Putamen (tissue), 1 donor: Measurements from ENCODE around the gene ICAM3.
"Not testable (repeated sequence)": the region's sequence is repeated elsewhere in the genome, so short reads cannot be mapped to it uniquely, and the experiment has no call there.

Source experiments
- DNase-seq: peaks from one replicate; pipeline ENCODE4 v3.0.0-alpha.2; 2016; ENCODE audit warnings: low spot score

The ICAM3 gene

DNA sequence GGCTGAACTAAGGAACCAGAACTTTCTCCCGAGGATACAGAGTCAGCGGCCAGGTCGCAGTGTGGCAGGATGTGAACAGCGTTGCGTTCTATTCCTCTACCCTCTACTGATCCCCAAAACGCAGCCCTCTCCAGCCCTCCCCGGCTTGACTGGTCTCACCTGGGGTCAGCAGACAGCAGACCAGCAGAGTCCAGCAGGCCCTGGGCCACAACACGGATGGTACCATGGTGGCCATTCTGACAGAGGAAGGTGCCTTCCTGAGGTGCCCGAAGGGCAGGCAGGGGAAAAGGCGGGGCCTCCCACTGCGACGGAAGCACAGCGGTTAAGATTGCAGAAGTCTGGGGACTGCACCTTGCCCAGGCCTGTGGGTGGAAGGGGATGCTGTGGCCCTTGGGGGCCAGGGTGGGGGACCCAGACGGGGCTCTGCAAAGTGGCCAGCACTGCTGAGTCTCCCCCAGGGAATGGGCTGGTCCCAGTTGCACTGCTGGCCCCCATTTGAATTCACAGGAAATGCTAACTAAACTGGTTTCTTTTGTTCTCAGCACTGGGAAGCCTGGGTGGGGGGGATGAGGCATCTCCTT lies at the start of gene ICAM3:
Gene ICAM3, minus strand, starts transcription at position 245 of the 581 bp plus-strand sequence. Its CDS starts 10 bp downstream, at position 235.
- DNase-seq, result no peak

DNA sequence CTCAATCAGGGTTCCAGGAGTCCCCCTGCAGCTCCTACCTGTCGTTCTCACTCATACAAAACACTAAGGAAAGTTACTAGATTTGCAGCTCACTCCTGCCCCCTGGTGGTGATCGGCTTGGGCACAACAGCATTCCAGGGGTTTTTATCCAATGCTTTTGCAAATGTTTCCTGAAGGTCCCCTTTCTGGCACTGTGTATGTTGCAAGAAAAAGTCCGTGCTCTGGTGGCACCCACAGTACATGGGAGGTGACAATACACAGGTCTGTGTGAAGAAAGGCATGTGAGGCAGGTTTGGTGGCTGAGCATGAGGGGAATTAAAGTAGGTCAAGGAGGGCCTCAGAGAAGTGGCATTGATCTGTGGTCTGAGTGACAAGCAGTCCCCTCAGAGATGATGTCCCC lies 49.5 kb upstream of the ICAM3 start:
- peak; percentile 78 for DNase-seq

DNA sequence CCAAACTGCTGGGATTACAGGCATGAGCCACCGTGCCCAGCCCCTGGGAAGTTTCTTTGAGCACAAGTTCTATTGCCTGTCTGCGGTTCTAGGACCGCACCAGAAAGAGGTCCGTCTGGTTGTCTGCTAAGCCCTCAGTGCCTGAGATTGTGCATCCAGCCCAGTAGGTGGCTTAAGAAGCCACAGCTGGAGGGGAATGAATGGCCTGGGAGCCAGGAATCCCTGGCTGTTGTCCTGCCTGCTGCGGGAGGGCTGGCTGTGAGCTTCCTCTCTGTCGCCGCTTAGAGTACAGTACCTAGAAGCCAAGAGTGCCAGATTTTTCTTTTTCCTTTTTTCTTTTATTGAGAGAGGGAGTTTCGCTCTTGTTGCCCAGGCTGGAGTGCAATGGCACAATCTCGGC lies 45.2 kb upstream of the ICAM3 start:
- no peak for DNase-seq

GRCh38 chr19:10383223-10383499 lies 43.7 kb upstream of the ICAM3 start:
- DNase-seq, result not testable (repeated sequence)

- peak; percentile 98 for DNase-seq
These were observed 41.1 kb upstream of the ICAM3 start, which contains the start of gene TYK2 for GRCh38 chr19:10380313-10381102. Gene TYK2, minus strand, starts transcription at chr19:10380572. Its CDS starts 2,166 bp downstream, at chr19:10378406.

DNA sequence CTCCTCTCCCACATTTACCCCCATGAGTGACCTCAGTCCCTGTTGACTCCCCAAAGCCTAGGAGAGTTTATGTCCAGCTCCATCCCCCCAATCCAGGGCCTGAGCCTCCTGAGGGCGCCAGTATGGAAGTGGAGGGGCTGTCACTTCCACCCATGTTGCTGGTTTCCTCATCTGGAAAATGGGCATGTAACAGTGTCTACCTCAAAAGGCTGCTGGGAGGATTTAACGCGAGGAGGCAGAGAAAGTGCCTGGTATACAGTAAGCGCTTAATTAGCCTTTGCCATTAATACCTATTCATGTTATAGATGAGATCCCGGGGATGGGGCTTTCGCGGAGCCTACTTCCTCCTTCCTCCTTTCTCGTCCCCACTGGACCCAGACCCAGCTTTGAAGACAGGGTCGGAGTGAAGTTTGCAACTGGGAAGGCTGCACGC lies 40.5 kb upstream of the ICAM3 start:
- peak; percentile 28 for DNase-seq

- no peak for DNase-seq
These were observed 38.7 kb upstream of the ICAM3 start for GRCh38 chr19:10378124-10378523.

GRCh38 chr19:10377140-10377640 lies 37.8 kb upstream of the ICAM3 start:
- not testable (repeated sequence) for DNase-seq

GRCh38 chr19:10374931-10375330 lies 35.5 kb upstream of the ICAM3 start:
- no peak for DNase-seq

GRCh38 chr19:10372690-10373089 lies 33.3 kb upstream of the ICAM3 start:
- no peak for DNase-seq

GRCh38 chr19:10368101-10368803 lies 28.8 kb upstream of the ICAM3 start:
- no peak for DNase-seq

DNA sequence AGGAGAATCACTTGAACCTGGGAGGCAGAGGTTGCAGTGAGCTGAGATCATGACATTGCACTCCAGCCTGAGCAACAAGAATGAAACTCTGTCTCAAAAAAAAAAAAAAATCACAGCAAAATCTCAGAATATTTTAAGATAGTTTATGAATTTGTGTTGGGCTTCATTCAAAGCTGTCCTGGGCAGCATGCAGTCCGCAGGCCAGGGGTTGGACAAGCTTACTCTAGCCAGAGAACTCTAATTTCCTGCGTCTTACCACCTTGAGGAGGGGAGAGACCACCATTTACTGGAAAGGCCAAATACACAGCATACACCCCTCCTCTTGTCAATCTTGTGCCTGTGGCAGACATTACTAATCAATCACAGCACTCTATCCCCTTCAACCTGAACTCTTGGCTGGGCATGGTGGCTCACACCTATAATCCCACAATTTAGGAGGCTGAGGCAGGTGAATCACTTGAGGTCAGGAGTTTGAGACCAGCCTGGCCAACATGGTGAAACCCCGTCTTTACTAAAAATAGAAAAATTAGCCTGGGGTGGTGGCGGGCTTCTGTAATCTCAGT lies 27.6 kb upstream of the ICAM3 start:
- DNase-seq, result not testable (repeated sequence)

DNA sequence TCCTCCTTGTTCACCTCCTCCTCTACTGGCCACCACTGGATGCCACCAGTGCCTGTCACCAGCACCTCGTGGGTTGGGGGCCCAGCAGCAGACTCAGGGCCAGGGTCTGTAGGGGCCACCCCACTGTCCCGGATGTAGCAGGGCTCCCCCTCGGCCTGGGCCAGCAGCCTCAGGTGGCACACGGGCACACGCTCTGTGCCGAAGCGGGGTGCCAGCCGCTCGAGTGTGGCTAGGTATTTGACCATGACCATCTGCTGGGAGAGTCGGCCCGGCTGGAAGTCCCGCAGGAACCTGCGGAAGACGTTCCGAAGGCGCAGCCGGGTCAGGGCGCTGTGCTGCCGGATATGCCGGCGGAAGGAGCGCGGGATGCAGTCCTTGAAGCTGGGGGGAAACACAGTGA lies 26.1 kb upstream of the ICAM3 start:
- DNase-seq, result no peak

GRCh38 chr19:10364644-10365043 lies 25.2 kb upstream of the ICAM3 start:
- DNase-seq, result no peak

GRCh38 chr19:10363789-10364281 lies 24.4 kb upstream of the ICAM3 start:
- no peak for DNase-seq

DNA sequence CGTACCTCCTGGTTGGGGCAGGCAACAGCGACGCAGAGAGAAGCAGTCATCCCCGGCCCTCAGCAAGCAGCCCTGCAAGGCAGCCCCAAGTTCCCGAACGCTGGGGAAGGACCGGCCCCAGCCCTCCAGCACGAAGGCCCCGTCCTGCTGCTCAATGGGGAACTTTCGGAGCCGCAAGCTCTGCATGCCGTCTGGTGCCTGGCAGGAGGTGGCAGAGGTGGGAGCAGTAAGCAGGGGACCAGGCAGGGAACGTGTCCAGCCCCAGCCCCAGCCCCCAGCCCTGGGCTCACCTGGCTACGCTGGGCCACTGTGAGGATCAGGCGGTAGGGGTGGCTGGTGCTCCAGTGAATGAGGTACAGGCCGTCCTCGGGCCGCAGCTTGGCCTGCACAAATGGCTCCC lies 22.8 kb upstream of the ICAM3 start:
- no peak for DNase-seq

GRCh38 chr19:10361569-10362011 lies 22.2 kb upstream of the ICAM3 start:
- DNase-seq, result no peak

DNA sequence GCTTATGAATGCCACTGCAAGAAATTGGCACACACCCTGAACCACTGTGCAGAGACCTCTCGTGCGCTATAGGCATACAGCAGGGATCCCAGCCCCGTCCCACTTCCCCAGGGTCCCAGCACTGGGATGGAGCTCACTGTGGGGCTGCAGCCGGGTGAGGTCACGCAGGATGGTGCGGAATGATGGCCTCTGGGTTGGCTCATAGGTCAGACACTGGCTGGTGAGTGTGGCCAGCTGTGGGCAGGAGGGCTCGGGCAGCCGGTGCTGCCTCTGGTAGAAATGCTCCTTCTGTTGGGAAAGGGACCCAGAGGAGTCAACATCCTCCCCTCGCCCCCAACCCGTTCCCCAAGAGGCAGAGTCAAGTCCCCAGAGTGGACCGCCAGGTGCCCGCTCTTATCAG lies 17.0 kb upstream of the ICAM3 start:
- DNase-seq, result no peak

- DNase-seq, result no peak
These were observed 14.5 kb upstream of the ICAM3 start for GRCh38 chr19:10353793-10354391.

DNA sequence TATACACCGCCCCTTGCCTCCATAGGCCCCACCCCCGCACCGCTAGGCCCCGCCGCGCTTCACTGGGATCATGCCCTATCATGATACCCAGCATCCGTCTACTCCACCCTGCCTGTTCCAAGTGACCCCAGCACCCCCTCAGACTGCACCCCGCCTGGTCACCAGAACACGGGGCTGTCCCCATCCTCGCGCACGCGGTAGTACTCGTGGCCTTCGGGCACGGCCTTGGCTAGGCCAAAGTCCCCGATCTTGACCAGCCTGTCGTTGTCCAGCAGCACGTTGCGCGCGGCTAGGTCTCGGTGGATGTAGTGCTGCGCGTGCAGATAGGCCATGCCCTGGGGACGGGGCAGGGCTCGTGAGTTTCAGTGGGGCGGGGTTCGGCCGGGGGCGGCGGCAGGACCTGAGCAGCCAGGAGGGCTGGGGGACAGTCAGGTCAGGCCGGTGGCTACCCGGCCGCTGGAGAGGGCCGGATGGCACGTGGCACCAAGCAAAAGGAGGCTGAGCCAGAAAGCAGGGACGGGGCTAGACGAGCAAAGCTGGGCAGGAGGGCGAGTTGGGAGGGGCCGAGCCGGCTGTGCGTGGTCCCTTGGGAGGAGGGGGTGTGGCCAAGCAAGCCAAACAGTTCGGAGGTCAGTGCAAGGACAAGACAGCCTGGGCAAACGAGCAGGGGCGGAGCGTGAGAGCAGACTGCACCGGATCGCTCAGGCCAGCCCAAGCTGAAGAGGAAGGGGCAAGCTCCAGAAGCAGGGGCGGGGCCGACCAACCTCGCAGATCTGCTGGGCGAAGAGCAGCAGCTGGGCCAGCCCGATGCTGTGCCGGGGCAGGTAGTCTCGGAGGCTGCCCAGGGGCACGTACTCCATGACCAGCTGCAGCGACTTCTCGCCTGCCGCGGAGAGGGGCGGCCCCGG lies 13.6 kb upstream of the ICAM3 start:
- no peak for DNase-seq

GRCh38 chr19:10346509-10346908 lies 7.1 kb upstream of the ICAM3 start:
- DNase-seq, result no peak
